ENCODE results near the gene KAZN.

DNA sequence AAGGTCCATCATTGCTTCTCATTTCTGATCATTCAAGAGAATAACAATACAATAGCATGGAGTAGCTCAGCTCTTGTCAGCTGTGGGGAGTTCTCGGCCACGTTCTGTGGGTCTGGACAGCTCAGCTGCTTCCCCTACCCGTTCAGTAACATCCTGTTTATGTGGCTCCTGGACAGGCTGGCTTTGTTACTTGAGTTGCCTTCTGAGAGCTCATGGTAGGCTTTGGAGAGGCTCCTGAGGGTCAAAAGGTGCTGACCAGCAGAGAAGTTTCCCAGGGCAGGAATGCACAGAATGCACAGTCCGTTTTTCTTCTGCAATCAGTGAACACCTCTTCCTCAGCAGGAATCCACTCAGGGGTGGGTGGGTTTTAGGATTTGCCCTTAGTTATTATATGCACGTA lies 36.0 kb downstream of the KAZN start:
- TF ChIP-seq EZH2 (IDR thresholded peaks at IDR 0.05; ENCODE audit: low read depth, low read length, severe bottlenecking) (no peak), EP300 (IDR thresholded peaks at IDR 0.05; ENCODE audit: borderline replicate concordance in 1 of 2, low read depth in 2 of 2, low read length in 2 of 2) (no peak)
